Mononuclear cell (primary cell): Measurements from ENCODE around the gene MLST8. TPM values are rescaled to one million over a fixed set of nuclear protein-coding genes. Genes with fewer than 3 reads are reported as not detected.

Experiments
- H3K27me3 ChIP-seq: 2 replicates; pipeline ENCODE4 v1.6.0; 2011; ENCODE audit warnings: low read length, control low read depth; ENCODE audit not compliant: insufficient read depth
- H3K4me1 ChIP-seq: 2 replicates; pipeline ENCODE4 v1.5.1; 2011; ENCODE audit warnings: mild to moderate bottlenecking, low read length, control low read depth; ENCODE audit not compliant: insufficient read depth
- H3K4me3 ChIP-seq: 2 replicates; pipeline ENCODE4 v1.5.1; 2011; ENCODE audit warnings: mild to moderate bottlenecking, low read length, moderate library complexity
- H3K9me3 ChIP-seq: 2 replicates; pipeline ENCODE4 v1.5.1; 2011; ENCODE audit warnings: low read depth, mild to moderate bottlenecking, control low read depth, low read length
- total RNA-seq: library from RNA; depleted of rRNA; stranded (reverse); fragments of >200 nt; gene quantifications from one replicate; pipeline ENCODE4 v1.2.3, GENCODE V29; 2012

The MLST8 gene, protein sequence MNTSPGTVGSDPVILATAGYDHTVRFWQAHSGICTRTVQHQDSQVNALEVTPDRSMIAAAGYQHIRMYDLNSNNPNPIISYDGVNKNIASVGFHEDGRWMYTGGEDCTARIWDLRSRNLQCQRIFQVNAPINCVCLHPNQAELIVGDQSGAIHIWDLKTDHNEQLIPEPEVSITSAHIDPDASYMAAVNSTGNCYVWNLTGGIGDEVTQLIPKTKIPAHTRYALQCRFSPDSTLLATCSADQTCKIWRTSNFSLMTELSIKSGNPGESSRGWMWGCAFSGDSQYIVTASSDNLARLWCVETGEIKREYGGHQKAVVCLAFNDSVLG
- 11.0 TPM for total RNA-seq

DNA sequence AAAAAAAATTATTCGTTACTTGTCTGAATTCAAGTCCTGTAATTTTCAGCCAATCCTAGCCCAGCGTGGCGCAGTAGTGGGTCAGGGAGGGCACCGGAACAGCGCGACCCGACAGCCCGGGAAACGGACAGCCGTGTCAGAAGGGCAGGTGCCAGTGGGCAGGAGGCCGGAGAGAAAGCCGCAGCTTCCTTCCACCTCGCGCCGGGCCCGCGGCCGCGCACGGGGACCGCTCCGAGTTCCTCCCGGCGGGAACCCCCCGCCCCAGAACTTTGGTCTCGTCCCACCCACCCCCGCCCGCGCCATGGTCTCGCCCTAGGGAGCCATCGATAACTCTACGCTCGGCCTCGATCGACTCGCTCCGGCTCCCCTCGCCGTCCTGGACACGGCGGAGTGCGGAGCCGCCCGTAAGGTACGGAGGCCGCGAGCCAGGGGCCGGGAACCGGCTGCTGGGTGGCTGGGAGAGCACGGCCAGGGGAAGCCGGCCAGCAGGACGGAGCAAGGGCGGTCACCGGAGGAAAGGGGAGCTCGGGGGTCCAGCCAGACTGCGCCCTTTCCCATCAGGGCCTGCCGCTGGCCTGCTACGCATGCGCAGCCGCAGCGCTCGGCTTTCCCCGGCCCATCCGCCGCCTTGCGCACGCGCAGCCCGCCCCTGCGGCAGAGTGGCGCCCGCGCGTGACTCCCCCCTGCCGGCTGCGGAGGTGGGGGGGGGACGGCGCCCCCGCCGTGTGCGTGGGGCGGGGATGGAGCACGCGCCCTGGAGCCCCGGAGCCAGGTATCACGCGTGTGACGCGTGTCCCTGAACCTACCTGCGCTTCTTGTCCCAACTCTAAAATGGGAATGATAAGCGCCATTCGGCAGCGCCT, at the start of gene MLST8:
Gene MLST8, plus strand, starts transcription at position 351 of the 863 bp plus-strand sequence. CDS start 632 bp downstream, outside the sequence.
- Histone ChIP-seq H3K27me3 (no peaks in the 10 kb centered on the region), H3K4me1 (peaks cover 22% of the 10 kb centered on the region), H3K9me3 (no peaks in the 10 kb centered on the region), H3K4me3 (peak within 1 kb of the TSS; percentile 79)

DNA sequence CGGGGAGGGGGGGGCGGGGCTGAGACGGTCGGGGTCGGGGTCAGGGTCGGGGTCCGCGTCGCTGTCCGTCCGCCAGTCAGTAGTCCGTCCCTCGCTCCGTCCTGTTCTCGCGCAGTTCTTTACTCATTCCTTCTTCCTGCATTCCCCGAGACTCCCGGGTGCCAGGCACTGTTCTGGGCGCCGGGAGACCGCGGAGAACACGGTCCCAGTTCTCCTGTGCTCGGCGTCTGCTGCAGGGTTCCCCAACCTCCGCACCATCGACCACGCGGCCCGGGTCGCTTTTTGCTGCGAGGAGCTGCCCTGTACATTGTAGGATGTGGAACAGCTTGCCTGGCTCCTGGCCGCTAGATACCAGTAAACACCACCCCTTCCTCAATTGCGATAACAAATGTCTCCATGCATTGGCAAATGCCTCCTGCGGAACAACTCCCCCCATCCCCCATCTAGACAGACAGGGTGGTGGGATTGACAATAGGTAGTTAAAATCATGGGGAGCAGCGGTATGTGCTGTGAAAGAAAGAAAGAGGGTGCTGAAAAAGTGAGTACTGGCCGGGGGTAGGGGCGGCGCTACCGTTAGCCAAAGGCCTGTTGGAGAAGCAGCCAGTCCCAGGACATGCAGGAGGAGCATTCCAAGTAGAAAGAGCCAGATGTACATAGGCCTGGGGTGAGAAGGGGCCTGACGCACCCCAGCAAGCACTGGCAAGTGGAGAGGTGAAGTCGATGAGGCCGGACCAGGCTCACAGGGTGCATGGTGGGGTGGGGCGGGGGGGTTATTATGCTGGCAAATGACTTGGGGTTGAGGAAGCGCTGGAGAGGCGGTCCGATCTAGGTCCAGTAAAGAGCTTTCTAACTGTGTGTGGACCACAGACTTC, 49.0 kb upstream of the MLST8 start:
- Histone ChIP-seq H3K4me1 (peaks cover 48% of the 10 kb centered on the region), H3K27me3 (no peaks in the 10 kb centered on the region), H3K9me3 (no peaks in the 10 kb centered on the region), H3K4me3 (peak overlapping the region; percentile 69)

DNA sequence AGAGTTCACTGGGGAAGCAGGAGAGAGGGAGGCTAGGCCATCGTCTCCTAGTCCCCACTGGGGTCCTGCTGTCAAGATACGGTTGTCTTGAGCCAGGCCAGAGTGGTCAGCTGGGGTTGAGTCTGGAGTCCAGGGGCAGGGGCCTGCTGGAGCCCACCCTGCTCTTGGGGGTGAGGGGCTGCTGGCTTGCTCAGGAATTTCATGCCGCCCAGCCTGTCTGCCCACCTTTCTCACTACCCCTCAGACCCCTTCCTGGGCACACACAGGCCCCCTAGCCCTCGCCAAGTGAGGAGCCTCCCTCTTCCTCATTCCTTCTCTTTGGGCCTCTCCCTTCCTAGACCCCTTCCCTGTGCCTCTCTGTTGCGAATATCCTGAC, 48.4 kb upstream of the MLST8 start:
- peaks cover 48% of the 10 kb centered on the region for H3K4me1 ChIP-seq
- no peaks in the 10 kb centered on the region for H3K27me3 ChIP-seq
- H3K9me3 ChIP-seq = no peaks in the 10 kb centered on the region
- no peak overlapping the region for H3K4me3 ChIP-seq

DNA sequence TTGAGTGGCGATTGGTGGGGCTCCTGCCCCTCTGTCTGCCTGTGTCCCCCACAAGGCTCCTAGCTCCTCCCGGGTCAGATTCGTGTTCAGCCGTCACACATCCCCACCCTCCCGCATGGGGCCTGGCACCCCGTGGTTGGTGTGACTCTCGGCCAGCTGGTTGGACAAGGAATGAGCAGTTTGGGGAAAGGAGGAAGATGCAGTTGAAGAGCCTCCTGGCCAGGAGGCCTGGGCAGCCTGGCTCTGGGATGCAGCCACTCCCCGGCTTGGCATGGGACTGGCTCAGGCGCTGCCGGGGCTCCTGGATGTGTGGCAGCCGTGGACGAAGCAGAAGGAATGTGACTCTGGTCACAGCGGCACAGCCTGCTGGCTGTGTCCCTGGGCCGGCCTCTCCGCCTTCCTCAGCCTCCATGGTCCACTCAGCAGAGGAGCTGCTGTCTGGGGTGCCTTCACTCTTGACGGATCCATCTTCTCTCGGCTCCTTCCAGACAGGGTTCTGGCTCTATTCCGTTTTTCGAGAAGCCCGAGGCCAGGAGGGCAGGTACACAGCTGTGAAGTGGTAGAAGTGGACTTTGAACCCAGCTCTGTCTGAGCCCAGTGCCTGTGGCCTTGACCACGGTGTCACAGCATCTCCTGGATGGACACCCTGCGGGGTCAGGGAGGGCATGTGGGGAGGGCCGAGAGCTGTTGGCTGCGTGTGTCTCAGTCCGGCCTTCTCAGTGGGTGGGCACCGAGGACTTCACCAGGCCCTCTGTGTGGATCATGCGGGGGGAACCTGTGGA, 47.6 kb upstream of the MLST8 start:
- Histone ChIP-seq H3K4me3 (no peak overlapping the region), H3K9me3 (no peaks in the 10 kb centered on the region), H3K4me1 (peaks cover 44% of the 10 kb centered on the region), H3K27me3 (no peaks in the 10 kb centered on the region)

DNA sequence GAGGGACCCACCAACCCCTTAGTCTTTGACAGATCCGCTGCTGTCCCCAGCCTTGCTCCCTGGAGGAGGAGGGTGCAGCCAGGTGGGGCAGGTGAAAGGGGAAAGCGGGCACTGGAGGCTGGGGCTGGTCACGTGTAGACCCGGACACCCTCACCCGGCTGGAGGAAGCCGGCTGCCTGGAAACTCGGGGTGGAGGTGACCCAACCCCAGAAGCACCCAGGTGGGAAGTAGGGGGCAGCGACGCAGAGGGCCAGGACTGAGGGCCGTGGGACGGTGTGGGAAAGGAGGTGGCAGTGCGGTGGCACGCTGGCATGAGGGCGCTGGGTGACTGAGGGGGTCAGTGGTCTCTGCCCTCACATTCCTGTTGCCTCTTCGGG, 47.0 kb upstream of the MLST8 start:
- Histone ChIP-seq H3K4me1 (peaks cover 39% of the 10 kb centered on the region), H3K9me3 (no peaks in the 10 kb centered on the region), H3K4me3 (no peak overlapping the region), H3K27me3 (no peaks in the 10 kb centered on the region)

DNA sequence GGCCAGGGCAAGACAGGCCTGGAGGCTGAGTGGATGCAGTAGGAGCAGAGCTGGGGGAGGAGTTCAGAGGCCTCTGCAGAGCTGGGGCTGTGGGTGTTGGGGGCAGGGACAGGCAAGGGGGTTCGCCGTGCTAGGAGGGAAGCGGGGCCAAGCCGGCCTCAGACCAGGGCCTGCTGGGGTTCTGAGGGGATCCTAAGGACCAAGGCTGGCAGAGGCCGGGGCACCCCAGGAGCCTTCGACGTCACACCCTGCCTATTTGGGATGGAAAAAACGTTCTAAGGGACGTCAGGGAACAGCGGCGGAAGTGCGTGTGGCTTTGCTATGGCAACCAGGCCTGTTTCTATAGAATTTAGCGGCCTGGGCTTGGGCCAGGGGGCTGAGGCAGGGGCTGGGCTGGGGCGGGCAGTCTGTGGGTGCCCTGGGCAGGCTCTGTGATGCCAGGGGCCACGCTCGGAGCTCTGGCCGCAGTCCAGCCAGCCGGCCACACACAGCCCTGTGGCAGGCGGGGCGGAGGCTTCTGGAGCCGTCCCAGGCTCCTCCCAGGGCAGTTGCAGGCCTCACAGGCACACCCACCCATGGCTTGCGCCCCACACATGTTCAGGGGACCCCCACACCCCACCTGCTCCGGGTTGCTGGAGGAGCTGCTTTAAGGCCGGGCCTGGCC, 45.9 kb upstream of the MLST8 start:
- Histone ChIP-seq H3K27me3 (no peaks in the 10 kb centered on the region), H3K9me3 (no peaks in the 10 kb centered on the region), H3K4me1 (peaks cover 28% of the 10 kb centered on the region), H3K4me3 (no peak overlapping the region)

DNA sequence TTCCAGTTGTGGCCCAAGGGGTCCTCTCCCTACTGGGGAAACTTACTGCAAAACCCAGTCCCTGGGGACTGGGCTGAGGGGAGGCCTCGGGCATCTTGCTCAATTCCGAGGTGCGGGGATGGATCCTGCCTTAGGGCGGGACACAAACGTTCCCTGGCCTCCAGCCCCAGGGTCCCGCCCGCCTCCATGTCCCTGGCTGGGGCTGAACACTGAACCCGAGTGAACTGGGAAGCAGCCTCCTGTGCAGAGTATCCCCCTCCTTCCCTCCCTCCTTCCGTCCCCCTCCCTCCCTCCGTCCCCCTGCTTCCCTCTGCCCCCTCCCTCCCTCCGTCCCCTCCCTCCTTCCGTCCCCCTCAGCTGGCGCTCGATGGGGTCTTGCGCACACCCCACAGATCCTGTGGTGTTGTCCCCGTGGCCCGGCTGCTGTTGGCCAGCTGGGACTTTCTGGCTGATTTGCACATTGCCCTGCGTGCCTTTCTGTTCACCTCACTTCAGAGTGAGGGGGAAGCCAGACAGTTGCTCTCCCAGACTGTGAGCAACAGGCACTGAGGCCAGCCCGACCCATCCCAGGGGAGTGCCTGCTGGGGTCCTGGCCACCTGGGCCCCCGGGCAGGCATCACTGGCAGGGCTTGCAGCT, 44.2 kb upstream of the MLST8 start:
- H3K9me3 ChIP-seq = no peaks in the 10 kb centered on the region
- H3K27me3 ChIP-seq = no peaks in the 10 kb centered on the region
- H3K4me3 ChIP-seq = no peak overlapping the region
- peaks cover 21% of the 10 kb centered on the region for H3K4me1 ChIP-seq

DNA sequence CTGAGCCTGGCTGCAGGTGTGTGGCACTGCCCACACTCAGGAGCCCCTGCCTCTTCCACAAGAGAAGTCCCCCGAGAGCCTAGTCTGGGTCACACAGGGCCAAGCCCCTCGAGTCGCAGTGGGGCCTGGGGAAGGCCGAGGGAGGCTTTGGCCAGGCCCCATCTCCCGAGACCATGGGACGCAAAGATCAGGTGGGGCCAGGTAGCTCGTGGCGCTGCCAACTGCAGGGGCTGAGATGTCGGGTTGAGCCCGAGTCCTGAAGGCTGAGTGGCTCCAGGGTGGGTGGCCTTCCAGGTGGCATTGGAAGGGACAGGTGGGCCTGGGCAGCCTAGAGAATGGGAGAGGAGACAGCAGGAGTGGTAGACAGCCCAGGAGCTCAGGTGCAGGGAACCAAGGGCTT, 43.3 kb upstream of the MLST8 start:
- Histone ChIP-seq H3K27me3 (no peaks in the 10 kb centered on the region), H3K4me3 (no peak overlapping the region), H3K4me1 (peaks cover 13% of the 10 kb centered on the region), H3K9me3 (no peaks in the 10 kb centered on the region)

DNA sequence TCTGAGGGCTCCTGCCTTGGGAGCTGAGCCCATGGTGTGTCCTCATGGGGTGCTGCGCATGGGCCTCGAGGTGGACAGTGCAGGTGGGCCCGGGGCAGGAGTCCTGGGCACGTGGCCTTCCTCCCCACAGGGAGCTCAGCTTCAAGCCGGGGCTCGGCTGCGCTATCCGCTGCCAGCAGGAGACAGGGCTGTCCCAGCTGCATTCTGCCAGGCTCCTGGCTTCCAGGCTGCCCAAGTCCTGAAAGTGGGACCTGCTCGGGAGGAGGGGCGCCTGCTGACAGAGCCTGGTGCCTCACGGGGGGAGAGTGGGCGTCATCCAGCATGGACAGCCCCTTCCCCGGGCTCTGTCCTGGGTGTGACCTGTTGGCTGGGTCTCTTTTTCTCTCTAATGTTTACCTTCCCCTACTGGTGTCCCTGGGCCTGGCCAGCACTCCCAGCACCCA, 42.6 kb upstream of the MLST8 start:
- H3K4me3 ChIP-seq = no peak overlapping the region
- no peaks in the 10 kb centered on the region for H3K27me3 ChIP-seq
- H3K9me3 ChIP-seq = no peaks in the 10 kb centered on the region
- peaks cover 5% of the 10 kb centered on the region for H3K4me1 ChIP-seq

DNA sequence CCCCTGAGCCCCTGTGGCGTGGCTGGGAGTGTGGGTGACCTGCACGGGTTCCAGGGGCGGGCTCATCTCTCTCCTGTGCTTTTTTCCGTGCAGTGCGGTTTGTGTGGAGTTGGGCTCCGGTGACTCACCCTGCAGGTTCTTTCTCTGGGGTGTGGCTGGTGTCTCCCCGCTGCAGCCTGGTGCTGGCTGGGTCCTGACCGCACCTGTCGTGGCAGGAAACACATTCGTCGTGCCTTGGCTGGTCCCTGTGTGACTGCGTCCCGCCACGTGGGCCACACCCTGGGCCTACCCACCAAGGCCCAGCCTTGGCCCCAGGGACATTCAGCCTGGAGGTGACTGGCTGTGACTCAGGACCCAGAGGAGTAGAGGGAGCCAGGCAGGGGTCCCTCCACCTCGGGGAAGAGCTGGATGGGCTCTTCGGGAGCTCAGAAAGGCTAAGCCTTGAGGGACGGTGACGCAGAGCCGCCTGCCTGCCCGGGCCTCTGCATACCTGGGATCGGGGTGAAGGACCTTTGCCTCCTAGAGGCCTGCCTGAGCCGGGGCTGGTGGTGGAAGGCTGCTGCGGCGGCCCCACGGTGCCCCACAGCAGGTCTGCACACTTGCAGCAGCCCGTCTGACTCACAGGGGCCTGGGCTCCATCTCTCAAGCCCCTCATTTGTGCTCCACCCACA, 41.9 kb upstream of the MLST8 start:
- Histone ChIP-seq H3K27me3 (no peaks in the 10 kb centered on the region), H3K9me3 (no peaks in the 10 kb centered on the region), H3K4me3 (no peak overlapping the region), H3K4me1 (no peaks in the 10 kb centered on the region)

DNA sequence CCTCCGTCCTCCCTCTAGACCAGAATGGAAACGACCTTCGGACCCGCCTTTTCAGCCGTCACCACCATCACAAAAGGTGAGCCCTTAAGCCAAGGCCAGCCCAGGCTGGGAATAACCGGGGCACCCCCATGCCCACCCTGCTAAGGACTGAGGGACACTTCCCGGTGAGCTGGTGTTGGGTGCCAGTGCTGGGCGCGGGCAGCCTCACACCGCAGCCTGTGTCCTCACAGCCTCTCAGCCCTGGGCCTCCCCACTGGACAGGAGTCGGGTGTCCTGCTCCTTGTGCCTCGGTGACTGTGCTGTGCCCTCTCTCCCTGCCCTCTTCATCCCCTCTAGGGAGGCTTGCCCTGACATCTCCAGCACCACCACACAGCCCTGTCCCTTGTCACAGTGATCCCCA, 39.4 kb upstream of the MLST8 start:
- Histone ChIP-seq H3K27me3 (no peaks in the 10 kb centered on the region), H3K4me3 (no peak overlapping the region), H3K9me3 (no peaks in the 10 kb centered on the region), H3K4me1 (no peaks in the 10 kb centered on the region)

DNA sequence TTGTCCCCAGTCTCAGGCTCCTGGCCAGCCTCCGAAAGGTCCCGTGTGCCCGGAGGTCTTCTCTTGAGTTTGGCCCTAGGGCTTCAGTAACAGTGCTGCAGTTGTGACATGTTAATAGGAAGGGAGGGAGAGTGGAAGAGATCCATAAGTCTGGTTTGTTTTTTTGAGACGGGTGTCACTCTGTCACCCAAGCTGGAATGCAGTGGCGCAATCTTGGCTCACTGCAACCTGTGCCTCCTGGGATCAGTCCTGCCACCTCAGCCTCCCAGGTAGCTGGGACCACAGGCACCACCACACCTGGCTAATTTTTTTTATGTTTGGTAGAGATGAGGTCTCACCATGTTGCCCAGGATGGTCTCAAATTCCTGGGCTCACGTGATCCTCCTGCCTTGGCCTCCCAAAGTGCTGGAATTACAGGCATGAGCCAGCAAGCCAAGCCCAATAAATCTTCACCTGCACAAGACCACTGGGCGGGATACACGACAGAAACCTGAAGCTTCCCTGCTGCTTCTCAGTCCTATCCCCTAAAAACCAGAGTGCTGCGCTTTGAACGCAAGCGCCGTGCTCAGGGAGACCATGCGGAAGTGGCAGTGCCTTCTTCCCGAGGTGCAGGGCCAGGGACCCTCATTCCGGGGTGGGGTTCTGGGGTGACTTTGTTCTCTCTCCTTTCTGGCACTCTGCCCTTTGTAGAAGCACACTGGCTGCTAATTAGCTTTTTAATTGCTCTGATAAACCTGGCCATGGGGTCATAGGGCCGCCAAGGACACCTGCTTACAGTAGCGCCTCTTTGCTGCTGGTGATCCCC, 38.8 kb upstream of the MLST8 start:
- H3K9me3 ChIP-seq = no peaks in the 10 kb centered on the region
- H3K4me1 ChIP-seq = no peaks in the 10 kb centered on the region
- no peak overlapping the region for H3K4me3 ChIP-seq

More for the DNA sequence above, 38.8 kb upstream of the MLST8 start:
- no peaks in the 10 kb centered on the region for H3K27me3 ChIP-seq
